DND-41 (cell line): Measurements from ENCODE around the gene SYT4.

Experiments
- EZH2 ChIP-seq: IDR thresholded peaks from 3 replicates; pipeline ENCODE4 v1.6.1; 2012; ENCODE audit warnings: borderline replicate concordance, low read depth, mild to moderate bottlenecking, moderate library complexity, low read length, inconsistent platforms; ENCODE audit not compliant: severe bottlenecking
- TF ChIP-seq, protein P1 (sequence below): IDR thresholded peaks from 2 replicates; pipeline ENCODE4 v1.5.1; 2012; ENCODE audit warnings: borderline replicate concordance, low read length, moderate library complexity, mild to moderate bottlenecking; ENCODE audit not compliant: poor library complexity, severe bottlenecking; ENCODE audit errors: extremely low read depth

GRCh38 chr18:43274526-43274925 is 2.8 kb downstream of the SYT4 start:
- TF ChIP-seq, protein P1, sequence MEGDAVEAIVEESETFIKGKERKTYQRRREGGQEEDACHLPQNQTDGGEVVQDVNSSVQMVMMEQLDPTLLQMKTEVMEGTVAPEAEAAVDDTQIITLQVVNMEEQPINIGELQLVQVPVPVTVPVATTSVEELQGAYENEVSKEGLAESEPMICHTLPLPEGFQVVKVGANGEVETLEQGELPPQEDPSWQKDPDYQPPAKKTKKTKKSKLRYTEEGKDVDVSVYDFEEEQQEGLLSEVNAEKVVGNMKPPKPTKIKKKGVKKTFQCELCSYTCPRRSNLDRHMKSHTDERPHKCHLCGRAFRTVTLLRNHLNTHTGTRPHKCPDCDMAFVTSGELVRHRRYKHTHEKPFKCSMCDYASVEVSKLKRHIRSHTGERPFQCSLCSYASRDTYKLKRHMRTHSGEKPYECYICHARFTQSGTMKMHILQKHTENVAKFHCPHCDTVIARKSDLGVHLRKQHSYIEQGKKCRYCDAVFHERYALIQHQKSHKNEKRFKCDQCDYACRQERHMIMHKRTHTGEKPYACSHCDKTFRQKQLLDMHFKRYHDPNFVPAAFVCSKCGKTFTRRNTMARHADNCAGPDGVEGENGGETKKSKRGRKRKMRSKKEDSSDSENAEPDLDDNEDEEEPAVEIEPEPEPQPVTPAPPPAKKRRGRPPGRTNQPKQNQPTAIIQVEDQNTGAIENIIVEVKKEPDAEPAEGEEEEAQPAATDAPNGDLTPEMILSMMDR, result no peak
- no peak for TF ChIP-seq EZH2
